WERI-Rb-1 (cell line): ENCODE measurements around the gene ANXA4.
"Not testable (repeated sequence)": the region's sequence is repeated elsewhere in the genome, so short reads cannot be mapped to it uniquely, and the experiment has no call there.

Source experiments
- DNase-seq: peaks from one replicate; pipeline ENCODE4 v3.0.0-alpha.2; 2020
- H3K27ac ChIP-seq: fragments of 250-450 bp; sonication (Bioruptor Pico); 2 replicates; pipeline ENCODE4 v1.5.1; 2020; ENCODE audit warnings: mild to moderate bottlenecking, moderate library complexity
- H3K27me3 ChIP-seq: fragments of 250-450 bp; sonication (Bioruptor Pico); 2 replicates; pipeline ENCODE4 v1.5.1; 2021; ENCODE audit warnings: mild to moderate bottlenecking, low read depth, moderate library complexity; ENCODE audit not compliant: insufficient read depth, severe bottlenecking
- H3K36me3 ChIP-seq: fragments of 250-450 bp; sonication (Bioruptor Pico); 2 replicates; pipeline ENCODE4 v1.5.1; 2020; ENCODE audit warnings: mild to moderate bottlenecking, moderate library complexity
- H3K4me3 ChIP-seq: 2 replicates; pipeline ENCODE4 v1.5.1; 2011; ENCODE audit warnings: low read depth, mild to moderate bottlenecking, control low read depth, low read length
- H3K9me3 ChIP-seq: fragments of 250-450 bp; sonication (Bioruptor Pico); 2 replicates; pipeline ENCODE4 v1.5.1; 2021; ENCODE audit warnings: mild to moderate bottlenecking, moderate library complexity; ENCODE audit not compliant: severe bottlenecking
- CTCF ChIP-seq: IDR thresholded peaks from 2 replicates; pipeline ENCODE4 v1.5.1; 2011; ENCODE audit warnings: low read depth, mild to moderate bottlenecking, control low read depth, inconsistent platforms, low read length

Gene ANXA4

GRCh38 chr2:69711971-69712370, 30.0 kb upstream of the ANXA4 start:
- no peak overlapping the region for H3K27ac ChIP-seq
- H3K4me3 ChIP-seq: no peak overlapping the region
- peaks cover 3% of the 10 kb centered on the region for H3K9me3 ChIP-seq
- H3K27me3 ChIP-seq: no peaks in the 10 kb centered on the region
- H3K36me3 ChIP-seq: no peaks in the 10 kb centered on the region
- no peak for DNase-seq
- no peak for TF ChIP-seq CTCF

- peaks cover 3% of the 10 kb centered on the region for H3K9me3 ChIP-seq
- H3K27me3 ChIP-seq: no peaks in the 10 kb centered on the region
- no peak overlapping the region for H3K27ac ChIP-seq
- no peak overlapping the region for H3K4me3 ChIP-seq
- H3K36me3 ChIP-seq: no peaks in the 10 kb centered on the region
- no peak for DNase-seq
- no peak for TF ChIP-seq CTCF
These were observed 27.9 kb upstream of the ANXA4 start for GRCh38 chr2:69714024-69714423.

- peak; percentile 91 for TF ChIP-seq CTCF
- not testable (repeated sequence) for H3K9me3 ChIP-seq, H3K27ac ChIP-seq, H3K4me3 ChIP-seq, H3K27me3 ChIP-seq, H3K36me3 ChIP-seq
- peak; percentile 92 for DNase-seq
These were observed 27.3 kb upstream of the ANXA4 start for GRCh38 chr2:69714539-69715220.

- H3K27ac ChIP-seq: no peak overlapping the region
- no peaks in the 10 kb centered on the region for H3K36me3 ChIP-seq
- peaks cover 1% of the 10 kb centered on the region for H3K9me3 ChIP-seq
- no peak for DNase-seq
- no peak for TF ChIP-seq CTCF
- H3K27me3 ChIP-seq: no peaks in the 10 kb centered on the region
- no peak overlapping the region for H3K4me3 ChIP-seq
These were observed 26.0 kb upstream of the ANXA4 start for GRCh38 chr2:69715964-69716363.

- Histone ChIP-seq H3K9me3 (no peaks in the 10 kb centered on the region), H3K27me3 (no peaks in the 10 kb centered on the region), H3K27ac (no peak overlapping the region), H3K4me3 (no peak overlapping the region), H3K36me3 (no peaks in the 10 kb centered on the region)
- peak; percentile 35 for DNase-seq
- TF ChIP-seq CTCF: no peak
These were observed 25.3 kb upstream of the ANXA4 start for GRCh38 chr2:69716555-69717120.

GRCh38 chr2:69717186-69717585, 24.7 kb upstream of the ANXA4 start:
- H3K27me3 ChIP-seq: no peaks in the 10 kb centered on the region
- no peak overlapping the region for H3K4me3 ChIP-seq
- H3K27ac ChIP-seq: no peak overlapping the region
- no peak for TF ChIP-seq CTCF
- no peak for DNase-seq
- H3K36me3 ChIP-seq: no peaks in the 10 kb centered on the region
- H3K9me3 ChIP-seq: no peaks in the 10 kb centered on the region
